IMR-90 (cell line): ENCODE data around the gene OR13C5.
"Not testable (repeated sequence)": the region's sequence is repeated elsewhere in the genome, so short reads cannot be mapped to it uniquely, and the experiment has no call there.

ENCODE experiments used
- CEBPB ChIP-seq: IDR thresholded peaks from 2 replicates; pipeline ENCODE4 v1.6.1; 2012; ENCODE audit warnings: low read depth, low read length, improper control_type of control experiment
- POLR2A ChIP-seq: IDR thresholded peaks from 2 replicates; pipeline ENCODE4 v1.6.1; 2012; ENCODE audit warnings: mild to moderate bottlenecking, low read depth, low read length
- RAD21 ChIP-seq: IDR thresholded peaks from 2 replicates; pipeline ENCODE4 v1.6.1; 2012; ENCODE audit warnings: low read length, improper control_type of control experiment
- RCOR1 ChIP-seq: IDR thresholded peaks from 2 replicates; pipeline ENCODE4 v1.6.1; 2012; ENCODE audit warnings: mild to moderate bottlenecking, low read length, improper control_type of control experiment; ENCODE audit not compliant: insufficient replicate concordance
- SMC3 ChIP-seq: fragments of 150-350 bp; IDR thresholded peaks from 2 replicates; pipeline ENCODE4 v1.6.1; 2016; ENCODE audit warnings: low read depth, mild to moderate bottlenecking, antibody characterized with exemption, low read length, moderate library complexity
- USF2 ChIP-seq: fragments of 150-350 bp; IDR thresholded peaks from 2 replicates; pipeline ENCODE4 v1.6.1; 2017; ENCODE audit warnings: mild to moderate bottlenecking, antibody characterized with exemption, low read length, low read depth
- TF ChIP-seq, protein P1 (sequence below): conservative IDR thresholded peaks from 2 replicates; pipeline ENCODE4 v1.5.1; 2012; ENCODE audit warnings: mild to moderate bottlenecking, low read depth, low read length, improper control_type of control experiment

- TF ChIP-seq, protein P1, sequence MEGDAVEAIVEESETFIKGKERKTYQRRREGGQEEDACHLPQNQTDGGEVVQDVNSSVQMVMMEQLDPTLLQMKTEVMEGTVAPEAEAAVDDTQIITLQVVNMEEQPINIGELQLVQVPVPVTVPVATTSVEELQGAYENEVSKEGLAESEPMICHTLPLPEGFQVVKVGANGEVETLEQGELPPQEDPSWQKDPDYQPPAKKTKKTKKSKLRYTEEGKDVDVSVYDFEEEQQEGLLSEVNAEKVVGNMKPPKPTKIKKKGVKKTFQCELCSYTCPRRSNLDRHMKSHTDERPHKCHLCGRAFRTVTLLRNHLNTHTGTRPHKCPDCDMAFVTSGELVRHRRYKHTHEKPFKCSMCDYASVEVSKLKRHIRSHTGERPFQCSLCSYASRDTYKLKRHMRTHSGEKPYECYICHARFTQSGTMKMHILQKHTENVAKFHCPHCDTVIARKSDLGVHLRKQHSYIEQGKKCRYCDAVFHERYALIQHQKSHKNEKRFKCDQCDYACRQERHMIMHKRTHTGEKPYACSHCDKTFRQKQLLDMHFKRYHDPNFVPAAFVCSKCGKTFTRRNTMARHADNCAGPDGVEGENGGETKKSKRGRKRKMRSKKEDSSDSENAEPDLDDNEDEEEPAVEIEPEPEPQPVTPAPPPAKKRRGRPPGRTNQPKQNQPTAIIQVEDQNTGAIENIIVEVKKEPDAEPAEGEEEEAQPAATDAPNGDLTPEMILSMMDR, result not testable (repeated sequence)
- not testable (repeated sequence) for TF ChIP-seq USF2, POLR2A, RCOR1, SMC3, CEBPB, RAD21
Observed at GRCh38 chr9:104625964-104626363, 26.8 kb upstream of the OR13C5 start.
